GM12878 (cell line): ENCODE results near the gene CLDN5. TPM values are rescaled to one million over a fixed set of nuclear protein-coding genes. Genes with fewer than 3 reads are reported as not detected.

Experiments used
- BHLHE40 ChIP-seq, 2 experiments: fragments of 450-650 bp in 1 of 2; IDR thresholded peaks; 2 replicates each; pipeline ENCODE4 v1.6.1; 2011 to 2017; ENCODE audit warnings: low read depth in 2 of 2, borderline replicate concordance in 1 of 2, improper control_type of control experiment in 1 of 2, low read length in 1 of 2, mild to moderate bottlenecking in 1 of 2
- BRCA1 ChIP-seq: IDR thresholded peaks from 2 replicates; pipeline ENCODE4 v1.6.1; 2011; ENCODE audit warnings: low read depth, low read length, improper control_type of control experiment
- CHD1 ChIP-seq: IDR thresholded peaks from 2 replicates; pipeline ENCODE4 v1.6.1; 2012; ENCODE audit warnings: low read depth, low read length, improper control_type of control experiment
- E2F4 ChIP-seq: IDR thresholded peaks from 2 replicates; pipeline ENCODE4 v1.6.1; 2012; ENCODE audit warnings: low read depth, low read length, improper control_type of control experiment
- E2F8 ChIP-seq: fragments of 450-650 bp; IDR thresholded peaks from 2 replicates; pipeline ENCODE4 v1.6.1; 2018; ENCODE audit warnings: mild to moderate bottlenecking, low read depth, moderate library complexity; ENCODE audit not compliant: partially characterized antibody
- GABPA ChIP-seq: IDR thresholded peaks from 2 replicates; pipeline ENCODE4 v1.6.1; 2014; ENCODE audit warnings: antibody characterized with exemption, low read depth, mild to moderate bottlenecking, inconsistent platforms
- JUND ChIP-seq: IDR thresholded peaks from 2 replicates; pipeline ENCODE4 v1.6.1; 2012; ENCODE audit warnings: low read depth, mild to moderate bottlenecking, low read length, improper control_type of control experiment, moderate library complexity
- MEF2A ChIP-seq: IDR thresholded peaks from 2 replicates; pipeline ENCODE4 v1.6.1; 2011; ENCODE audit warnings: low read depth, mild to moderate bottlenecking, low read length, moderate library complexity; ENCODE audit not compliant: insufficient read depth
- MEF2B ChIP-seq: fragments of 450-650 bp; IDR thresholded peaks from 2 replicates; pipeline ENCODE4 v1.6.1; 2018; ENCODE audit warnings: mild to moderate bottlenecking, moderate library complexity; ENCODE audit not compliant: partially characterized antibody, poor library complexity, severe bottlenecking
- MXI1 ChIP-seq: fragments of 150-350 bp; IDR thresholded peaks from 2 replicates; pipeline ENCODE4 v1.6.1; 2011; ENCODE audit warnings: low read depth, mild to moderate bottlenecking, inconsistent platforms, low read length, improper control_type of control experiment
- NFXL1 ChIP-seq: fragments of 450-650 bp; IDR thresholded peaks from 2 replicates; pipeline ENCODE4 v1.6.1; 2017; ENCODE audit warnings: antibody characterized with exemption, mild to moderate bottlenecking, borderline replicate concordance
- NKRF ChIP-seq: fragments of 450-650 bp; conservative IDR thresholded peaks from 2 replicates; pipeline ENCODE4 v1.6.1; 2017; ENCODE audit warnings: mild to moderate bottlenecking, moderate library complexity
- PAX8 ChIP-seq: fragments of 450-650 bp; IDR thresholded peaks from 2 replicates; pipeline ENCODE4 v1.6.1; 2017; ENCODE audit warnings: mild to moderate bottlenecking, moderate library complexity
- RBBP5 ChIP-seq: fragments of 200-600 bp; sonication (generic); conservative IDR thresholded peaks from 2 replicates; pipeline ENCODE4 v1.6.1; 2016
- REST ChIP-seq: IDR thresholded peaks from 2 replicates; pipeline ENCODE4 v1.6.1; 2012; ENCODE audit warnings: mild to moderate bottlenecking, low read depth, low read length
- SMARCA5 ChIP-seq: fragments of 450-650 bp; IDR thresholded peaks from 2 replicates; pipeline ENCODE4 v1.6.1; 2017; ENCODE audit warnings: mild to moderate bottlenecking
- SRF ChIP-seq, 2 experiments: IDR thresholded peaks; 2 replicates each; pipeline ENCODE4 v1.6.1; 2011; ENCODE audit warnings: low read depth in 2 of 2, low read length in 2 of 2, mild to moderate bottlenecking in 1 of 2, moderate library complexity in 1 of 2
- STAT3 ChIP-seq: IDR thresholded peaks from 2 replicates; pipeline ENCODE4 v1.6.1; 2011; ENCODE audit warnings: low read depth, low read length, improper control_type of control experiment
- TAF1 ChIP-seq: IDR thresholded peaks from 2 replicates; pipeline ENCODE4 v1.6.1; 2011; ENCODE audit warnings: mild to moderate bottlenecking, low read depth, low read length, borderline replicate concordance
- TARDBP ChIP-seq: IDR thresholded peaks from 2 replicates; pipeline ENCODE4 v1.6.1; 2016; ENCODE audit warnings: borderline replicate concordance
- polyA plus RNA-seq, 11 experiments: library from polyadenylated mRNA; depleted of rRNA in 4 of 11; unstranded in 6 of 11; stranded (reverse) in 5 of 11; fragments of >200 nt; fragmentation: Nextera tagmentation in 4 of 11; fragmentation: Illumina TruSeq in 1 of 11; extraction: Ambion mirVana in 4 of 11; extraction: Trizol in 1 of 11; gene quantifications; 1 replicate in 1 of 11; 2 replicates in 10 of 11; pipeline versions ENCODE4 v1.2.1 to v1.2.3, GENCODE V29; 2011 to 2016; ENCODE audit warnings: inconsistent platforms in 2 of 11, missing spikeins in 2 of 11, low read depth in 1 of 11
- total RNA-seq, 4 experiments: library from RNA; depleted of rRNA in 3 of 4; stranded (reverse); fragments of >200 nt in 3 of 4; fragmentation: Illumina TruSeq in 1 of 4; extraction: Trizol in 1 of 4; gene quantifications; 2 replicates each; pipeline versions ENCODE4 v1.2.1 to v1.2.3, GENCODE V29; 2013 to 2021

CLDN5 gene
- total and polyA plus RNA-seq, 10 of the 15 experiments (the other 5 are each of a cell fraction or from before 2014, with no cell fraction given), result 0.15 TPM; not detected in 9

GRCh38 chr22:19478901-19479354, 45.3 kb downstream of the CLDN5 start, which contains the start of gene UFD1 (continued):
- no peak for TF ChIP-seq REST
- no peak for TF ChIP-seq BRCA1
- no peak for TF ChIP-seq NFXL1
- peak; percentile 99 for TF ChIP-seq CHD1
- TF ChIP-seq MEF2A, result no peak
- peak; percentile 97 to 98 for TF ChIP-seq BHLHE40 (IDR thresholded peaks at IDR 0.05; ENCODE audit: borderline replicate concordance in 1 of 2, low read depth in 2 of 2, low read length in 1 of 2)
- TF ChIP-seq NKRF, result peak; percentile 48; the same call in 1 of the 2 replicates
- TF ChIP-seq PAX8, result no peak
- peak; percentile 29 for TF ChIP-seq MEF2B
- TF ChIP-seq TAF1, result peak; percentile 80
- TF ChIP-seq SRF (IDR thresholded peaks at IDR 0.05; ENCODE audit: low read depth in 2 of 2, low read length in 2 of 2), result no peak
- peak; percentile 88 for TF ChIP-seq GABPA
- TF ChIP-seq SMARCA5, result no peak
- peak; percentile 68; the same call in 1 of the 2 replicates for TF ChIP-seq MXI1
- TF ChIP-seq JUND, result peak; percentile 99
- TF ChIP-seq STAT3, result no peak
- TF ChIP-seq RBBP5, result no peak
- TF ChIP-seq E2F8, result no peak
- TF ChIP-seq TARDBP, result no peak
- TF ChIP-seq E2F4, result 0 out of 2 replicates have a peak, but pooled peaks have one; percentile 67
